Measurements from ENCODE around the gene PRDM16. TPM values are rescaled to one million over a fixed set of nuclear protein-coding genes. Genes with fewer than 3 reads are reported as not detected.
A peak's percentile ranks its signal among the peaks of the same experiment; 100 is the strongest.

The PRDM16 gene
- polyA plus RNA-seq, 2 of the 4 experiments (the other 2 are of a cell fraction) = 0.03 to 0.35 TPM

GRCh38 chr1:3217181-3217641, 148.2 kb downstream of the PRDM16 start:
- Histone ChIP-seq H3K4me3 (no peak overlapping the region), H3K4me2 (no peak overlapping the region), H3K4me1 (no peaks in the 10 kb centered on the region), H3K27ac (no peak overlapping the region), H3K9me3 (no peaks in the 10 kb centered on the region)
- ChIA-PET POLR2A (no interaction called here), CTCF (no interaction called here)
- no peak for DNase-seq (ENCODE audit: low read depth in 1 of 2, low spot score in 1 of 2)
- TF ChIP-seq SMC3 (IDR thresholded peaks at IDR 0.05) (no peak), POLR2AphosphoS2 (conservative IDR thresholded peaks at IDR 0.05; ENCODE audit: low read length) (no peak), RCOR1 (IDR thresholded peaks at IDR 0.05; ENCODE audit: low read depth, low read length) (no peak), CBX2 (IDR thresholded peaks at IDR 0.05; ENCODE audit: borderline replicate concordance, low read depth) (no peak), EHF (CRISPR knock-in tag; IDR thresholded peaks at IDR 0.05) (no peak), RFX5 (IDR thresholded peaks at IDR 0.05) (no peak), CHD4 (IDR thresholded peaks at IDR 0.05; ENCODE audit: borderline replicate concordance) (no peak), NPAS2 (CRISPR knock-in tag; IDR thresholded peaks at IDR 0.05; ENCODE audit: borderline replicate concordance) (no peak), HOXB13 (CRISPR knock-in tag; IDR thresholded peaks at IDR 0.05; ENCODE audit: low read depth) (no peak)
- ATAC-seq = no peak
- no peak for FAIRE-seq
- WGBS (ENCODE audit: missing lambda C conversion rate) = 46% methylated on average over 6 of the region's 15 CpGs

- no peak overlapping the region for H3K4me2 ChIP-seq
- WGBS (ENCODE audit: missing lambda C conversion rate) = 70% methylated on average over 15 of the region's 23 CpGs
- no peak for FAIRE-seq
- DNase-seq (ENCODE audit: low read depth in 1 of 2, low spot score in 1 of 2) = no peak
- no peaks in the 10 kb centered on the region for H3K4me1 ChIP-seq
- ChIA-PET CTCF (interaction anchor here (1.3 kb wide), 1 partner anchor 14 kb away, joined by 3 read pairs; no protein-coding TSS in a partner anchor), POLR2A (no interaction called here)
- H3K27ac ChIP-seq = no peak overlapping the region
- no peaks in the 10 kb centered on the region for H3K9me3 ChIP-seq
- no peak for TF ChIP-seq HOXB5 (CRISPR knock-in tag; IDR thresholded peaks at IDR 0.05)
- no peak for TF ChIP-seq TP53 (CRISPR knock-in tag; IDR thresholded peaks at IDR 0.05)
- TF ChIP-seq RAD21 (conservative IDR thresholded peaks at IDR 0.05 in 1 of 2, IDR thresholded peaks at IDR 0.05 in 1 of 2) = no peak
- no peak for TF ChIP-seq TFCP2L1 (CRISPR knock-in tag; IDR thresholded peaks at IDR 0.05)
- TF ChIP-seq GATA3 (IDR thresholded peaks at IDR 0.05; ENCODE audit: borderline replicate concordance) = no peak
- H3K4me3 ChIP-seq = no peak overlapping the region
- ATAC-seq = no peak
Observed at GRCh38 chr1:3217979-3218679, 149.1 kb downstream of the PRDM16 start.

GRCh38 chr1:3219005-3219790, 150.2 kb downstream of the PRDM16 start:
- TF ChIP-seq CHD2 (IDR thresholded peaks at IDR 0.05; ENCODE audit: low read length, partially characterized antibody) (no peak), MAFK (IDR thresholded peaks at IDR 0.05; ENCODE audit: partially characterized antibody) (no peak), CBX8 (IDR thresholded peaks at IDR 0.05) (no peak), BCL3 (IDR thresholded peaks at IDR 0.05) (no peak), CBX2 (IDR thresholded peaks at IDR 0.05; ENCODE audit: borderline replicate concordance, low read depth) (no peak), KDM1A (IDR thresholded peaks at IDR 0.05; ENCODE audit: low read depth) (no peak), CTCF (IDR thresholded peaks at IDR 0.05) (no peak), HOXB5 (CRISPR knock-in tag; IDR thresholded peaks at IDR 0.05) (no peak), SREBF2 (IDR thresholded peaks at IDR 0.05) (no peak), GATA3 (IDR thresholded peaks at IDR 0.05; ENCODE audit: borderline replicate concordance) (no peak), HDAC2 (IDR thresholded peaks at IDR 0.05) (no peak), EHMT2 (IDR thresholded peaks at IDR 0.05; ENCODE audit: low read depth) (no peak), HMGXB4 (CRISPR knock-in tag; IDR thresholded peaks at IDR 0.05; ENCODE audit: borderline replicate concordance) (no peak), NPAS2 (CRISPR knock-in tag; IDR thresholded peaks at IDR 0.05; ENCODE audit: borderline replicate concordance) (no peak), FOSL2 (IDR thresholded peaks at IDR 0.05) (no peak), FOSL2 (CRISPR knock-in tag; IDR thresholded peaks at IDR 0.05) (no peak), MYC (IDR thresholded peaks at IDR 0.05; ENCODE audit: borderline replicate concordance, low read length) (no peak), EHF (CRISPR knock-in tag; IDR thresholded peaks at IDR 0.05) (no peak), RARB (CRISPR knock-in tag; IDR thresholded peaks at IDR 0.05) (no peak), RNF2 (IDR thresholded peaks at IDR 0.05; ENCODE audit: borderline replicate concordance, low read depth) (no peak)
- DNase-seq (ENCODE audit: low read depth in 1 of 2, low spot score in 1 of 2) = peak; percentile 2 to 5
- Histone ChIP-seq H3K4me2 (no peak overlapping the region), H3K27ac (no peak overlapping the region), H3K9me3 (no peaks in the 10 kb centered on the region), H3K4me1 (no peaks in the 10 kb centered on the region), H3K4me3 (no peak overlapping the region)
- POLR2A ChIA-PET = no interaction called here
- peak in 1 of 2 experiments; percentile 29; a peak in 1 of 6 replicates for ATAC-seq
- FAIRE-seq = no peak
- 45% methylated on average over 31 of the region's 37 CpGs for WGBS (ENCODE audit: missing lambda C conversion rate)
- CTCF ChIA-PET = interaction anchor here (0.9 to 1.3 kb wide), 2 partner anchors 9 to 13 kb away, joined by 3 read pairs; no protein-coding TSS in a partner anchor

All from A549 (cell line).